Heart right ventricle (tissue), 16 donors: Measurements from ENCODE around the gene PAQR5. TPM values are rescaled to one million over a fixed set of nuclear protein-coding genes. Genes with fewer than 3 reads are reported as not detected.

Experiments
- ATAC-seq, 8 donors: fragments of 200-7000 bp; cut with Tn5 transposase; one replicate each; pipeline ENCODE4 v1.9.1; 2020; ENCODE audit warnings: mild to moderate bottlenecking in 8 of 8, moderate library complexity in 8 of 8, moderate number of reproducible peaks in 1 of 8
- DNase-seq, 2 donors: peaks; one replicate each; pipeline ENCODE4 v3.0.0-alpha.2; 2020
- H3K27ac ChIP-seq, 10 donors: fragments of 200-600 bp; sonication (generic) in 2 of 10; one replicate each; pipeline versions ENCODE4 v1.5.0 to v1.8.0; 2020 to 2022; ENCODE audit warnings: mild to moderate bottlenecking in 3 of 10
- H3K27me3 ChIP-seq, 7 donors: fragments of 200-600 bp; one replicate each; pipeline ENCODE4 v1.8.0; 2021 to 2022; ENCODE audit warnings: mild to moderate bottlenecking in 2 of 7
- H3K36me3 ChIP-seq, 9 donors: fragments of 200-600 bp; sonication (generic) in 1 of 9; one replicate each; pipeline versions ENCODE4 v1.5.0 to v1.8.0; 2020 to 2022; ENCODE audit warnings: mild to moderate bottlenecking in 2 of 9
- H3K4me1 ChIP-seq, 9 donors: fragments of 200-600 bp; sonication (generic) in 1 of 9; one replicate each; pipeline versions ENCODE4 v1.5.0 to v1.8.0; 2020 to 2022; ENCODE audit warnings: mild to moderate bottlenecking in 4 of 9
- H3K4me3 ChIP-seq, 10 donors: fragments of 200-600 bp; sonication (generic) in 2 of 10; one replicate each; pipeline versions ENCODE4 v1.5.0 to v1.8.0; 2020 to 2022; ENCODE audit warnings: mild to moderate bottlenecking in 7 of 10, moderate library complexity in 2 of 10
- H3K9me3 ChIP-seq, 11 donors: fragments of 200-600 bp in 10 of 11; sonication (generic) in 2 of 11; one replicate each; pipeline versions ENCODE4 v1.5.0 to v1.8.0; 2013 to 2022; ENCODE audit warnings: mild to moderate bottlenecking in 2 of 11, control low read depth in 1 of 11, moderate library complexity in 1 of 11
- WGBS, 2 donors: extraction: QIAGEN DNeasy Blood & Tissue Kit; methylation state at CpG; one replicate each; pipeline ENCODE4 v1.1.7; 2013; ENCODE audit warnings: inconsistent platforms in 1 of 2; 5-methylcytosine and 5-hydroxymethylcytosine counted together
- intact Hi-C, 10 donors: fragments of 100-400 bp; cut with DNase I; formaldehyde crosslinking; loops; one replicate each; pipeline versions ENCODE4 v1.11.1 to v1.14.2; 2022
- polyA plus RNA-seq, 2 donors: library from polyadenylated mRNA; stranded (reverse); fragments of 200-250 nt; gene quantifications; one replicate each; pipeline ENCODE4 v1.2.3, GENCODE V29; 2013
- total RNA-seq, 10 donors: library from RNA; stranded (reverse); fragmentation: NEBNext Ultra II Directional in 3 of 10; extraction: Animal tissue kit (Norgen Biotek cat#: 25700) in 3 of 10; gene quantifications; one replicate each; pipeline versions ENCODE4 v1.2.1 to v1.2.4, GENCODE V29; 2021 to 2023
- TF ChIP-seq, protein P1 (sequence below), 9 donors: fragments of 200-600 bp; sonication (generic) in 2 of 9; IDR thresholded peaks; one replicate each; pipeline versions ENCODE4 v1.5.0 to v1.8.0; 2021 to 2022; ENCODE audit warnings: antibody characterized with exemption in 9 of 9, mild to moderate bottlenecking in 5 of 9, moderate library complexity in 1 of 9
- donor health status: Arrhythmogenic right ventricular cardiomyopathy.
- donor health status: ischemic (EF 13 %, LVEDD 7.1; RV severe dilation, severe dysfunction).
- donor health status: healthy with polysubstance abuse.
- donor health status: DM: no; HTN: yes; CAD: no.
- donor health status: DM: no; HTN: no; CAD: no.
- donor health status: ischemic (EF 25% LVEDD 6.9; RV normal size, moderate dysfunction).
- donor health status: ischemic (EF 25% LVEDD 5.7; RV mildly dilated, moderate dysfunction).
- donor health status: healthy.
- donor health status: DM: yes; HTN: yes; CAD: no.
- donor health status: Ischemic cardiomyopathy.
- donor health status: ischemic (EF 35%, LVEDD 5.7; RV mildly dilated, moderate dysfunction).
- donor health status: nonischemic (EF 11% LVEDD 7.7; RV severe dilation, severe dysfunction).
- donor health status: DM: yes; HTN: yes; CAD: no.
- donor health status: PGD.
- donor health status: ischemic (EF 29% LVEDD 5.4; RV normal size, mild dysfunction).
- donor health status: nonischemic (EF 23%, LVEDD 6.1; RV moderate dilation, normal function).

The PAQR5 gene
- total and polyA plus RNA-seq, 12 donors, result 0.32 to 1.0 (median 0.60) TPM

DNA sequence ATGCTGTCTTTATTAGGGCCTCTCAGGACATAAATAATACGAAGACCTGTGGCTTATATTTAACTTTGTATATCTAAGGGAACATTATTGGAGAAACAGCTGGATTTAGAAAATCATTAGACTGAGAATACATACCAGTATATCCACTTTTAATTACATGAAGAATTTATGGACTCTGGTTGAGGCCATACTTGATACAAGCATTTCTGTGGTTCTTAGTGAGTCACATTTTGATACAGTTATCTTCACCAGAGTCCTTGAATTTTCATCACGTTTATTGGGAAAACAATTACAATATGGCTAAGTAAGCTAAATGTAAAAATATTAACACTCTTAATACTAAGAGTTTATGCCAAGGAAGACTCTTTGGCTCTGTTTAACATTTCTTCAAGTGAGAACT, 125.3 kb downstream of the PAQR5 start:
- TF ChIP-seq, protein P1, sequence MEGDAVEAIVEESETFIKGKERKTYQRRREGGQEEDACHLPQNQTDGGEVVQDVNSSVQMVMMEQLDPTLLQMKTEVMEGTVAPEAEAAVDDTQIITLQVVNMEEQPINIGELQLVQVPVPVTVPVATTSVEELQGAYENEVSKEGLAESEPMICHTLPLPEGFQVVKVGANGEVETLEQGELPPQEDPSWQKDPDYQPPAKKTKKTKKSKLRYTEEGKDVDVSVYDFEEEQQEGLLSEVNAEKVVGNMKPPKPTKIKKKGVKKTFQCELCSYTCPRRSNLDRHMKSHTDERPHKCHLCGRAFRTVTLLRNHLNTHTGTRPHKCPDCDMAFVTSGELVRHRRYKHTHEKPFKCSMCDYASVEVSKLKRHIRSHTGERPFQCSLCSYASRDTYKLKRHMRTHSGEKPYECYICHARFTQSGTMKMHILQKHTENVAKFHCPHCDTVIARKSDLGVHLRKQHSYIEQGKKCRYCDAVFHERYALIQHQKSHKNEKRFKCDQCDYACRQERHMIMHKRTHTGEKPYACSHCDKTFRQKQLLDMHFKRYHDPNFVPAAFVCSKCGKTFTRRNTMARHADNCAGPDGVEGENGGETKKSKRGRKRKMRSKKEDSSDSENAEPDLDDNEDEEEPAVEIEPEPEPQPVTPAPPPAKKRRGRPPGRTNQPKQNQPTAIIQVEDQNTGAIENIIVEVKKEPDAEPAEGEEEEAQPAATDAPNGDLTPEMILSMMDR (IDR thresholded peaks at IDR 0.05), result no peak
- Histone ChIP-seq H3K36me3 (peaks cover 0 to 64% (median 0%) of the 10 kb centered on the region in 9 donors), H3K4me1 (no peaks in the 10 kb centered on the region), H3K9me3 (no peaks in the 10 kb centered on the region), H3K27me3 (no peaks in the 10 kb centered on the region), H3K4me3 (no peak overlapping the region), H3K27ac (no peak overlapping the region)
- DNase-seq (no peak), ATAC-seq (no peak)
- WGBS, 2 donors, result 89 to 93% methylated on average over 2 of the region's 2 CpGs
- intact Hi-C loops, result no loop called here

DNA sequence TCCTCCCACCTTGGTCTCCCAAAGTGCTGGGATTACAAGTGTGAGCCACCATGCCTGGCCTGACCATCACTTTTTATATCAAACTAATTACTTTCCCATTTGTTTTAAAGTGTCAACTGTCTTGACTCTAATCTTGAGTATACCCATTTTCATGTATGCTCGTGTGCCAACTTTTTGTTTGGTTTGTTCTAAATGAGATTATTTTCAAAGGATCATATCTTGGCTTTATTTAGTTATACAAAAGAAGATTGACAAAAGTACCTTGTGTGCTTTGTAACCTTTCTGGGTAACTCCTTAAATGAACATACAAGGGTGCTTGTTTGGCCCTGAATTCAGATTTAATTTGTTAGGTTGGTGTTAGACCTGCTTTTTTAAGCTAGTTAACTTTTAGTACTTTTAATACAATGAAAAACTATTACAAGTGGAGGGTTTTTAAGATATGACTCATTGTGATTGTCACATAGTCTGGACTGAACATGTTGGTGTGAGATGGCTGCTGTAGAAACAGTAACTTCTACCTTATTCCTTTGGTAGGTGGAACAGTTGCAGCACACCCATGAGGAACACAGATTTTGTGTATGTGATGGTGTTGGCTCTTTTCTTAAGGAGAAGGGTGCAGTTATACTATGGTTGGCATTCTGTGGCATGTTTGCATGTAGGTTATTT, 126.2 kb downstream of the PAQR5 start:
- Histone ChIP-seq H3K27me3 (no peaks in the 10 kb centered on the region), H3K9me3 (no peaks in the 10 kb centered on the region), H3K27ac (no peak overlapping the region), H3K4me1 (no peaks in the 10 kb centered on the region), H3K4me3 (no peak overlapping the region), H3K36me3 (peaks cover 0 to 68% (median 0%) of the 10 kb centered on the region in 9 donors)
- intact Hi-C loops, result no loop called here
- no peak for ATAC-seq
- no peak for DNase-seq
- TF ChIP-seq, protein P1 (IDR thresholded peaks at IDR 0.05), result no peak
- 96 to 98% methylated on average over 1 of the region's 1 CpG for WGBS, 2 donors

DNA sequence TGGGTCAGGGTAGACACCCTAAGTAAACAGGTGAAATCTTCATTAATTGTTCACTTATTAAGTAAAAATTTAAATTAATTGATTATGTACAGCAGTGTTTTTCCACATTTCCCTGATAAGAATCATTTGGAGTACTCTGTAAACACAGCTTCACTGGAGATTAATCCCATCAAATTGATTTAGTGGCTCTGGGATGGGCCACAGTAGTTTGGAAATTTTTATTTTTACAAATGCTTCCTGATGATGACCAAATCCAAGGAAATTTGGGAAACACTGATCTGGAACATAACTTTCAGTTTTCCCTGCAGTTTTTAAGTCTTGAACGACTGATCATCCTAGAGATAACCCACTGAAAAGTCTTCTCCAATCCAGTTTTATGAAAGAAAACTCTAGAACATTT, 135.1 kb downstream of the PAQR5 start:
- H3K27ac ChIP-seq, result no peak overlapping the region
- no peak for DNase-seq
- no peak for ATAC-seq
- H3K9me3 ChIP-seq, result no peaks in the 10 kb centered on the region
- intact Hi-C loops, result no loop called here
- peaks cover 0 to 37% (median 0%) of the 10 kb centered on the region in 9 donors for H3K36me3 ChIP-seq
- WGBS, 2 donors, result 97% methylated on average over 1 of the region's 1 CpG
- no peak overlapping the region for H3K4me3 ChIP-seq
- no peaks in the 10 kb centered on the region for H3K27me3 ChIP-seq
- TF ChIP-seq, protein P1 (IDR thresholded peaks at IDR 0.05), result no peak
- H3K4me1 ChIP-seq, result peaks cover 0 to 7% (median 0%) of the 10 kb centered on the region in 9 donors

DNA sequence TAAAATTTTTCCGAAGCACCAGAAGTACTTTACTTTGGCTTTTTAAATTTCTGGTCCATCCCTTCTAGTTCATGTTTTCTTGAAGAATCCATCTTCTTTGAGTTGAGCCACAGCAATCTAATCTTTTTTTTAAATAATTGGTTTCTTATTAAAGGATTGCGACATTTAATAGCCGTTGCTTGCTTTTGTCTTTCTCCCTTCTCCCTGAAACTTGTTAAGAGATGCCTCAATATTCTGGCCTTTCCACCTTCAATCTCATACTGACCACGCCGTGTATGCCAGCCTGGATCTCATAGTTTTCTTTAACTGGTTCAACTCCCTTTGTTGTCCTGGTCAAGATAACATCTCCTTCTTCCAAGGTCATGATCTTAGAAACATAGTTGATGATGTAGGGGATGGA, 135.5 kb downstream of the PAQR5 start:
- intact Hi-C loops, result no loop called here
- 97% methylated on average over 5 of the region's 5 CpGs for WGBS, 2 donors
- ATAC-seq, result no peak

More for the DNA sequence above, 135.5 kb downstream of the PAQR5 start:
- TF ChIP-seq, protein P1 (IDR thresholded peaks at IDR 0.05), result no peak
- Histone ChIP-seq H3K27ac (no peak overlapping the region), H3K4me3 (no peak overlapping the region), H3K27me3 (no peaks in the 10 kb centered on the region), H3K9me3 (no peaks in the 10 kb centered on the region), H3K36me3 (peaks cover 0 to 33% (median 0%) of the 10 kb centered on the region in 9 donors), H3K4me1 (peaks cover 0 to 7% (median 0%) of the 10 kb centered on the region in 9 donors)
- no peak for DNase-seq
